SJCRH30 (cell line): ENCODE measurements around the gene MRRF. TPM values are rescaled to one million over a fixed set of nuclear protein-coding genes. Genes with fewer than 3 reads are reported as not detected.
A peak's percentile ranks its signal among the peaks of the same experiment; 100 is the strongest.
"Not testable (repeated sequence)": the region's sequence is repeated elsewhere in the genome, so short reads cannot be mapped to it uniquely, and the experiment has no call there.

ENCODE experiments used
- DNase-seq, 2 experiments: peaks; one replicate each; pipeline ENCODE4 v3.0.0-alpha.2; 2015 to 2020
- H3K27ac ChIP-seq: fragments of 250-450 bp; sonication (Bioruptor Pico); 2 replicates; pipeline ENCODE4 v1.5.1; 2020; ENCODE audit warnings: mild to moderate bottlenecking, moderate library complexity
- H3K27me3 ChIP-seq: fragments of 250-450 bp; sonication (Bioruptor Pico); 2 replicates; pipeline ENCODE4 v1.5.1; 2020; ENCODE audit warnings: mild to moderate bottlenecking, moderate library complexity
- H3K36me3 ChIP-seq: fragments of 250-450 bp; sonication (Bioruptor Pico); 2 replicates; pipeline ENCODE4 v1.5.1; 2020; ENCODE audit warnings: mild to moderate bottlenecking, moderate library complexity
- H3K4me1 ChIP-seq: fragments of 250-450 bp; sonication (Bioruptor Pico); 2 replicates; pipeline ENCODE4 v1.5.1; 2020; ENCODE audit warnings: mild to moderate bottlenecking, moderate library complexity
- H3K4me3 ChIP-seq: fragments of 250-450 bp; sonication (Bioruptor Pico); 2 replicates; pipeline ENCODE4 v1.5.1; 2020; ENCODE audit warnings: mild to moderate bottlenecking, moderate library complexity
- H3K9me3 ChIP-seq: fragments of 250-450 bp; sonication (Bioruptor Pico); replicated peaks from 2 replicates; pipeline ENCODE4 v1.5.1; 2020; ENCODE audit warnings: mild to moderate bottlenecking, moderate library complexity
- total RNA-seq: library from RNA; depleted of rRNA; stranded (reverse); fragments of >200 nt; shearing (Covaris generic); gene quantifications from 2 replicates; pipeline ENCODE4 v1.2.3, GENCODE V29; 2014

Gene MRRF
- total RNA-seq, 1 experiment from 2014 or later: 68.0 TPM

GRCh38 chr9:122363131-122363530 is 98.4 kb downstream of the MRRF start:
- not testable (repeated sequence) for H3K27me3 ChIP-seq, H3K4me3 ChIP-seq, H3K4me1 ChIP-seq, H3K27ac ChIP-seq, H3K36me3 ChIP-seq, H3K9me3 ChIP-seq, DNase-seq

DNA sequence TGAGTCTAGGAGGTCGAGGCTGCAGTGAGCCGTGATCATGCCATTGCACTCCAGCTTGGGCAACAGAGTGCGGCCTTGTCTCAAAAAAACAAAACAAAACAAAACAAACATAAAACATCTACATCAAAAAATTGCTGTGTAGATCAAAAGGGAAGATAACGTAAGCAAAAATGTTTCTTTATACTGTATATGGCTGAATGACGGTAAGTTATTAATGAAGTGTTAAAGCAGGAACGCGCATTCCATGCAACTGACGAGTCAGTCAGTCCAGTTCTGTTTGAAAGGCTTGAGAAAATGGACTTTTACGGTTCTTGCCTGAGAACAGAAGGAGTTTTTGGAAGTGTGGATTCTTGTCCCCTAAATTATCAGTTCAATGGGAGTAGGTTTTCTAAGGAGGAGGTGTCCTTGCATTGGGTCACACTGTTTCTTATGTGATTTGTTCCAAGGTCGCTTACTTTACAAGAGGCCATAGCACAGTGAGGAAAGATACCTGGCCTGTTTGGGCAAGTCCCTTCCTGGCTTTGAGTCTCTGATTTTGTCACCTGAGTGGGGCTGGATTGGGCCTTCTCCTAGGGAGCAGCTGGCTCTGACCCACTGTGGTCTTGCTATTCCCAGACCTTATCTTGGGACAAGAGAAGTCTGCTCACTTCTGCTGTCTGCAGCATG is 99.6 kb downstream of the MRRF start:
- H3K4me1 ChIP-seq: no peaks in the 10 kb centered on the region
- DNase-seq: no peak
- H3K9me3 ChIP-seq: no peaks in the 10 kb centered on the region
- no peak overlapping the region for H3K4me3 ChIP-seq
- no peaks in the 10 kb centered on the region for H3K36me3 ChIP-seq
- no peaks in the 10 kb centered on the region for H3K27me3 ChIP-seq
- no peak overlapping the region for H3K27ac ChIP-seq

DNA sequence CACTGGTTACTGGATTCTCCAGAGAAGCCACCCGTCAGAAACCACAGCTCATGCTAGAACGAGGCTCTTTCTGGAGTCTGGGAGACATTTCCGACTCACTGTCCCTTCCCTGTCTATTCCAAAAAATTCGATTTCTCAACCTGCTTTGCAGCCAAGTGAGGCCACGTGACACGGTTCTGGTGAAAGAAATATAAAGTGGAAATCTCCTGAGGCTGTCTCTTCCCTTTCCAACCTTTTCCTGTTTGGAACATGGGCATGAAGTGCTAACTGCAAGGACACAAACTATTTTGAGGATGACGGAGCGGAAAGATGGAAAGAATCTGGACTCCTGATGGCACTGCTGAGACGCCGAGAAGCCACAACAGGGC is 100.1 kb downstream of the MRRF start:
- Histone ChIP-seq H3K36me3 (no peaks in the 10 kb centered on the region), H3K4me1 (no peaks in the 10 kb centered on the region), H3K27ac (no peak overlapping the region), H3K4me3 (no peak overlapping the region), H3K9me3 (no peaks in the 10 kb centered on the region), H3K27me3 (no peaks in the 10 kb centered on the region)
- DNase-seq: no peak

DNA sequence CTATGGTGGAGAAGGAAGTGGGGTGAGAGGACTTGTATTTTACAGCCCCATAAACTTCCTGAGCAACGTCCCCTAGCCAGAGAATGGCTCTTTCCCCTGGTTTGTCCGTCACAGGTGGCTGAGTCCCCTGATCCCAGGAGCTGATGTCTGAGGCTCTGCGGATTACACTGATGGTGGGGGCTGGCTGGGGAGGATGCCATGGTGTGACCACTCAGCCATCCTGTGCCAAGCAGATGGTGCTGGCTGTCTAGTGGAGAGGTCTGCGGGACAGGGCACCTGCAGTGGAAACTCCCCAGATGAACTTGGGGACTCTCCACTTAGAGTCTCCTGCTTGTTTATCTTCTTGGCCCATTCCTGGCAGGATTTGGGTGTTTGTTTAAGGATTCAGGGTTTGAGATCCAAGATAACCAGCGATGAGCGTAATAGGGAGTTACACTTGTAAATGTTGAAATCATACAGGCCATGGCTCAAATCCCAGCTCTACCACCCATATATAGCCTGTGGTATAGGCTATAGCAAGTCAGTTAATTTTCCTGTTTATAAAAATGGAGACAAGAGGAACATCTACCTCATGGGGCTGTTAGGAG is 101.5 kb downstream of the MRRF start:
- Histone ChIP-seq H3K4me1 (no peaks in the 10 kb centered on the region; the same call in 1 of the 2 replicates), H3K27me3 (no peaks in the 10 kb centered on the region), H3K9me3 (no peaks in the 10 kb centered on the region), H3K27ac (no peak overlapping the region), H3K4me3 (no peak overlapping the region), H3K36me3 (no peaks in the 10 kb centered on the region)
- no peak for DNase-seq

- H3K36me3 ChIP-seq: no peaks in the 10 kb centered on the region
- H3K4me1 ChIP-seq: no peaks in the 10 kb centered on the region; the same call in 1 of the 2 replicates
- no peak overlapping the region for H3K4me3 ChIP-seq
- DNase-seq: no peak
- H3K9me3 ChIP-seq: no peaks in the 10 kb centered on the region
- H3K27ac ChIP-seq: no peak overlapping the region
- H3K27me3 ChIP-seq: no peaks in the 10 kb centered on the region
These were observed 102.4 kb downstream of the MRRF start for GRCh38 chr9:122367065-122367464.

DNA sequence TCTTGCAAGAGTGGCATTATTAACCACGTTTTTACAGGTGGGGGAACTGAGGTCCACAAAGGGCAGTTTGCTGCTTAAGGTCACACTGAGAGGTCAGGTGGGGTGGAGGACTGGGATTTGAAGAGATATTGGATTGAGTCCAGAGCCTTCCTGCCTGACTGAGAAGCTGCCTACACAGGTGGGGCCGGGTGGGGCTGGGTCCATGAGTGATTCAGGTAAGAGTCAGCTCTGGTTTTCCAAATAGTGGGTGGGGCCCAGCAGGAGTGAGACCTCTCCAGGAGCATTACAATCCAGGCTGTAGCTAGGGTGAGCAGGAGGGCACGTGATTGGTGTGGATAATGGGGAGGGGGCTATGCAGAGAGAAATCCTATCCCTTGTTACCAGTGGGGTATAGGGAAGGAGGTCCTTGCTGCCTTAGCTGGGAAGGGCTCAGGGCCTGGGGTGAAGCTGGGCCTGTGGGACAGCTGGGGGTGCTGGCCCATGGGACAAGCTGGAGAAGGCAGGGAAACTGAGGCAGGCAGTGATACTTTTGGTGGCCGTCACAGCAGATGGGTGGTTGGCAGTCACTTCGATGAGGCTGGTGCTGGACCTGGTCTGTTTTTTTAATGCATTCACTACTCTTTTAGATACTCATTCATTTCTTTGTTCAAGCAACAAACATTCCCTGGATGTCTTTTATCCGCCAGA is 103.2 kb downstream of the MRRF start:
- Histone ChIP-seq H3K4me3 (no peak overlapping the region), H3K27ac (no peak overlapping the region), H3K4me1 (no peaks in the 10 kb centered on the region; the same call in 1 of the 2 replicates), H3K27me3 (no peaks in the 10 kb centered on the region), H3K9me3 (no peaks in the 10 kb centered on the region), H3K36me3 (no peaks in the 10 kb centered on the region)
- DNase-seq: no peak

DNA sequence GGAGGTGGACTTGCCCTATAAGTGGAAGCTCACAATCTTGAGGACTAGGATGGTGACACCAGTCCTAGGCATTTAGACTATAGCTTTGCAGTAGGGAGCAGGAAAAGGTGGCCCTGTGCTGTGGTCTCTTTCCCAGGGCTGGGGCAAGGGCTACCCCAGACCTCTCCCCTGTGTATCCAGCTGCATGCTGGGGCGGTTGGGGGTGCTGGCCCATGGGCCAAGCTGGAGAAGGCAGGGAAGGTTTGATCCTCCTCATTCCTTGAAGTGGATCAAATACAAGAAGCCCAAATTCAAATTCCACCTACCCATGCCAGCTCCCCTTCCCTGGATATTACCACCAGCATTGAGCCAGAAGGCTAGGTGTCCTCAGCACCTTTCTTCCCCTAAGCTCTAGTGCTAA is 104.0 kb downstream of the MRRF start:
- Histone ChIP-seq H3K27ac (no peak overlapping the region), H3K27me3 (no peaks in the 10 kb centered on the region), H3K4me1 (no peaks in the 10 kb centered on the region; the same call in 1 of the 2 replicates), H3K36me3 (no peaks in the 10 kb centered on the region), H3K9me3 (no peaks in the 10 kb centered on the region), H3K4me3 (no peak overlapping the region)
- DNase-seq: no peak

GRCh38 chr9:122370303-122370702 is 105.6 kb downstream of the MRRF start:
- H3K36me3 ChIP-seq: no peaks in the 10 kb centered on the region
- H3K4me1 ChIP-seq: peaks cover 2% of the 10 kb centered on the region
- H3K27ac ChIP-seq: no peak overlapping the region
- no peaks in the 10 kb centered on the region for H3K9me3 ChIP-seq
- no peak overlapping the region for H3K4me3 ChIP-seq
- no peak for DNase-seq
- H3K27me3 ChIP-seq: no peaks in the 10 kb centered on the region

DNA sequence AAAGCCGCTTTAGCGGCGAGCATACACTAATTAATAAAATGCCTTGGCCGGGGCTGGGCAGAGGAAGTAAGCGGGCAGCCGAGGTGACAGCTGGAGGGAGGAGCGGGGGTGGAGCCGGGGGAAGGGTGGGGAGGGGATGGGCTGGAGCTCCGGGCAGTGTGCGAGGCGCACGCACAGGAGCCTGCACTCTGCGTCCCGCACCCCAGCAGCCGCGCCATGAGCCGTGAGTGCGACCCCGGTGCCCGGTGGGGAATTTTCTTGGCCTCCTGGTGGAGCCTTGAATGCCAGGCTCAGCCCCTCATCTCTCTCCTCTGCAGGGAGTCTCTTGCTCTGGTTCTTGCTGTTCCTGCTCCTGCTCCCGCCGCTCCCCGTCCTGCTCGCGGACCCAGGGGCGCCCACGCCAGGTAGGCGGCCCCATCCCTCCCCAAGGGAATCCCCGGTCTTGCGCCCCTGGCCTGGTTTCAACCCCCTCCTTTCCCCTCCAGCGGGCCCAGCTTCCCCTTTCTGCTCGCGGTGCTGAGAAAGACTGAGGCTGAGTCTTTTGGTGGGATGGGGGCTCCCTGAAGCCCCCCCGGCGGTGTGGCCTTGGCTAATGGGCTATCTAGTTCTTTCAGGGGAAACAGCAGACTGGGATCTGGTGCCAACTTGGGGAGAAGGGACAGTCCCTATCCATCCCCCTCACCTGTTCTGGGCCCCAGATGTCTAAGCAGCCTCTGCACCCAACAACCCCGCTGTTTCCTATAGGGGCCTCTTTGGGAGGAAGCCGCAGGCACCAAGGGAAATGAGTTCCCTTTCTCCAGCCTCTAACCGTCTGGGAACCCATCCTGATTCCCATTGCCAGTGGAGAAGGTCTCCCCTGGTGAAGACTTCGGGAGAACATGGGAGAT is 106.4 kb downstream of the MRRF start, which contains the start of gene PTGS1:
Gene PTGS1, plus strand, starts transcription at position 156 of the 887 bp plus-strand sequence. Its CDS starts 61 bp downstream, at position 217.
- Histone ChIP-seq H3K36me3 (no peaks in the 10 kb centered on the region), H3K27ac (no peak within 1 kb of the TSS), H3K4me3 (peak within 1 kb of the TSS; percentile 33), H3K27me3 (no peaks in the 10 kb centered on the region), H3K9me3 (no peaks in the 10 kb centered on the region), H3K4me1 (peaks cover 7% of the 10 kb centered on the region)
- peak; percentile 69 to 70 for DNase-seq

- Histone ChIP-seq H3K9me3 (no peaks in the 10 kb centered on the region), H3K36me3 (no peaks in the 10 kb centered on the region), H3K4me3 (no peak overlapping the region), H3K27ac (no peak overlapping the region), H3K27me3 (no peaks in the 10 kb centered on the region), H3K4me1 (peaks cover 13% of the 10 kb centered on the region)
- no peak for DNase-seq
These were observed 107.2 kb downstream of the MRRF start for GRCh38 chr9:122371846-122372245.

GRCh38 chr9:122372856-122373845 is 108.5 kb downstream of the MRRF start:
- H3K4me1 ChIP-seq: peaks cover 13% of the 10 kb centered on the region
- no peak for DNase-seq
- no peak overlapping the region for H3K27ac ChIP-seq
- H3K4me3 ChIP-seq: no peak overlapping the region
- no peaks in the 10 kb centered on the region for H3K9me3 ChIP-seq
- no peaks in the 10 kb centered on the region for H3K36me3 ChIP-seq
- H3K27me3 ChIP-seq: no peaks in the 10 kb centered on the region

DNA sequence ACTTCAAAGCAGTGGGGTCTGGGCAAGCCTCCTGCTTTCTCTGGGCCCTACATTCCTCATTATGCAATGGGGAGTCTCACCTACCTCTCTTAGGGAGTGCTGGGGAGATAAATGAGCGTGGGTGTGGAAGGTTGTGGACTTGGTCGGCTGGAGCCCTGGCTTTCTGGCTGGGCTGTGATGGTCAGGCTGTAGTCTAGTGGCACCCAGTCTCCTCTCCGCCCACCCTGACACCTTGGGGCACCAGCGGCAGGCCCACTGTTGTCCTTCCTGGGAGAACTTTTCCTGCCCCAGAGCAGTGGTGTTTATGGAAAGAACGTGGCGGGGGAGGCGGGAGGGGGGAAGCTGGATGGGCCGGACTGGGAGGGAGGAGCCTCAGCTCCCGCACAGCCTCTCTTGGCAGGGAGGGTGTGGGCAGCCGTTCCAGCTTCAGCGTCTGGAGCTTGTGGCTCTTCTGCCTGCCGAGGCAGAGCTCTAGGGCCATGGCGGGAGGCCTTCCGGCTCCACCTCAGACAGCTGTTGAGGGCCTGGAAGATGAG is 110.3 kb downstream of the MRRF start:
- peak; percentile 58 to 64 for DNase-seq
- H3K36me3 ChIP-seq: no peaks in the 10 kb centered on the region
- H3K27ac ChIP-seq: no peak overlapping the region
- no peak overlapping the region for H3K4me3 ChIP-seq
- no peaks in the 10 kb centered on the region for H3K27me3 ChIP-seq
- H3K9me3 ChIP-seq: peaks cover 6% of the 10 kb centered on the region
- peaks cover 13% of the 10 kb centered on the region for H3K4me1 ChIP-seq

- H3K27me3 ChIP-seq: no peaks in the 10 kb centered on the region
- no peak overlapping the region for H3K27ac ChIP-seq
- no peak for DNase-seq
These were observed 112.1 kb downstream of the MRRF start for GRCh38 chr9:122376796-122377195.

More at GRCh38 chr9:122376796-122377195, 112.1 kb downstream of the MRRF start:
- no peak overlapping the region for H3K4me3 ChIP-seq
- no peaks in the 10 kb centered on the region for H3K36me3 ChIP-seq
- H3K4me1 ChIP-seq: peaks cover 13% of the 10 kb centered on the region
- H3K9me3 ChIP-seq: peaks cover 6% of the 10 kb centered on the region
